SK-N-MC (cell line): ENCODE measurements around the gene LIAS.

ENCODE experiments used
- EZH2 ChIP-seq: fragments of 200-600 bp; sonication (generic); IDR thresholded peaks from one replicate; pipeline ENCODE4 v1.6.1; 2017; ENCODE audit warnings: antibody characterized with exemption
- POLR2AphosphoS5 ChIP-seq: IDR thresholded peaks from 2 replicates; pipeline ENCODE4 v1.6.1; 2012; ENCODE audit warnings: mild to moderate bottlenecking, low read depth, low read length, borderline replicate concordance

GRCh38 chr4:39490322-39490721, 31.5 kb downstream of the LIAS start:
- TF ChIP-seq EZH2 (no peak), POLR2AphosphoS5 (no peak)
